DOHH2 (cell line): ENCODE data around the gene TUT1.

Experiments
- H3F3A ChIP-seq: fragments of 200-600 bp; sonication (generic), shearing (Covaris generic); 2 replicates; pipeline ENCODE4 v1.6.0; 2016; ENCODE audit warnings: antibody characterized with exemption, mild to moderate bottlenecking; ENCODE audit not compliant: control insufficient read depth, insufficient read depth
- H3K27ac ChIP-seq: fragments of 200-600 bp; sonication (generic); 2 replicates; pipeline ENCODE4 v1.5.1; 2014; ENCODE audit warnings: low read depth, mild to moderate bottlenecking, low read length, moderate library complexity
- H3K27me3 ChIP-seq: fragments of 200-600 bp; sonication (generic); 2 replicates; pipeline ENCODE4 v1.6.1; 2014; ENCODE audit warnings: mild to moderate bottlenecking, low read length, mixed read lengths; ENCODE audit not compliant: control insufficient read depth
- H3K36me3 ChIP-seq: fragments of 200-600 bp; sonication (generic); 2 replicates; pipeline ENCODE4 v1.6.1; 2014; ENCODE audit warnings: mild to moderate bottlenecking, low read length, moderate library complexity, mixed read lengths; ENCODE audit not compliant: control insufficient read depth
- H3K4me1 ChIP-seq: fragments of 200-600 bp; sonication (generic); 2 replicates; pipeline ENCODE4 v1.6.1; 2014; ENCODE audit warnings: mild to moderate bottlenecking, low read length, mixed read lengths; ENCODE audit not compliant: control insufficient read depth
- H3K4me2 ChIP-seq: fragments of 200-600 bp; sonication (generic); 2 replicates; pipeline ENCODE4 v1.6.0; 2014; ENCODE audit warnings: mild to moderate bottlenecking, low read length, moderate library complexity
- H3K4me3 ChIP-seq: fragments of 200-600 bp; sonication (generic); 2 replicates; pipeline ENCODE4 v1.5.1; 2014; ENCODE audit warnings: mild to moderate bottlenecking, low read length, mixed read lengths
- H3K79me2 ChIP-seq: fragments of 200-600 bp; sonication (generic); 2 replicates; pipeline ENCODE4 v1.6.1; 2014; ENCODE audit warnings: mild to moderate bottlenecking, low read length, mixed read lengths; ENCODE audit not compliant: control insufficient read depth
- H3K9me2 ChIP-seq: fragments of 200-600 bp; sonication (generic); replicated peaks from 2 replicates; pipeline ENCODE4 v1.6.1; 2014; ENCODE audit warnings: mild to moderate bottlenecking, low read length, mixed read lengths; ENCODE audit not compliant: control insufficient read depth
- H3K9me3 ChIP-seq: fragments of 200-600 bp; sonication (generic); 2 replicates; pipeline ENCODE4 v1.6.1; 2014; ENCODE audit warnings: antibody characterized with exemption, low read length, mixed read lengths; ENCODE audit not compliant: control insufficient read depth, insufficient read depth
- H4K20me1 ChIP-seq: fragments of 200-600 bp; sonication (generic); 2 replicates; pipeline ENCODE4 v1.6.0; 2014; ENCODE audit warnings: low read depth, mild to moderate bottlenecking, antibody characterized with exemption, low read length, moderate library complexity; ENCODE audit not compliant: control insufficient read depth, insufficient read depth
- EZH2phosphoT487 ChIP-seq: fragments of 200-600 bp; sonication (generic); IDR thresholded peaks from 2 replicates; pipeline ENCODE4 v1.6.1; 2017; ENCODE audit warnings: borderline replicate concordance, mild to moderate bottlenecking, antibody characterized with exemption, low read length, moderate library complexity, mixed read lengths
- TF ChIP-seq, protein P1 (sequence below): fragments of 200-600 bp; sonication (generic); IDR thresholded peaks from one replicate; pipeline ENCODE4 v1.5.1; 2014; ENCODE audit warnings: antibody characterized with exemption, mild to moderate bottlenecking, low read depth, low read length; ENCODE audit not compliant: poor library complexity, severe bottlenecking

TUT1 gene

DNA sequence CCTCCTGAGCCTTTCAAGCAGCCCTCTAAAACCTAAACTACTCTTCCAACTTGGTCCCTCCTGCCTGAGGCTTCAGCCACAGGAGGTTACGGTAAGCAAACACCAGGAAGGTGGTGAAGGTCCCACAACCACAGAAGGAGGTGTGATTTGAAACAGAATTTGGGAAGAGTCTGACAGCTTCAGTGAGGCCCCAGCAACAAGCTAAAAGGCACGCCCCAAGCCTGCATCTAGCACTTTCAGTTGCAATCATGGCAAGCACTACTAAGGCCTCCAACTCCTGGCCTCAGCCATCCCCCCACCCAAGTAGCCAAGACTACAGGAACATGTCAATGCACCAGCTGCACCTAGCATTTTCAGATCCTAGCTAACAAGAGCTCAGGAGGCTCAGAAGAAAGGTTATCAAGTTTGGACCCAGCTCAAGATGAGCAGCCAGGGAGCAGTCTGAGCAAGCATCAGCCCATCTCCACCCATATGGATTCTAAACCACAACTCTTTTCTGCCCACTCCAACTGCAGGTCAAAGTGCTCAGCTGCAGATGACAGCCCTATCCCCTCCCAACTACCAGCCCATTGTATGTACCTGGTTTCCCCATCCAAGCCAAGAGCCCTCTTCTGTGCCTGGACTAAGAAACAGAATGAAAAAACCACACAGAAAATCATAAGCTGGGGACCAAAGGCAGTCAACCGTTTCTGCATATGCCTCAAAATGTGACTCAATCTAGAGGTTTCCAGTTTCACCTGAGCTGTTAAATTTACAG is 34.3 kb downstream of the TUT1 start:
- Histone ChIP-seq H3K4me1 (peaks cover 78% of the 10 kb centered on the region), H3K9me3 (no peaks in the 10 kb centered on the region), H3K4me3 (peak overlapping the region; percentile 23), H3K4me2 (peak overlapping the region; percentile 45), H3K36me3 (peaks cover 73% of the 10 kb centered on the region), H4K20me1 (peaks cover 10% of the 10 kb centered on the region; the same call in 1 of the 2 replicates), H3K9me2 (no peaks in the 10 kb centered on the region), H3K27ac (peak overlapping the region; percentile 58), H3F3A (peaks cover 41% of the 10 kb centered on the region), H3K79me2 (no peaks in the 10 kb centered on the region), H3K27me3 (no peaks in the 10 kb centered on the region)
- TF ChIP-seq, protein P1, sequence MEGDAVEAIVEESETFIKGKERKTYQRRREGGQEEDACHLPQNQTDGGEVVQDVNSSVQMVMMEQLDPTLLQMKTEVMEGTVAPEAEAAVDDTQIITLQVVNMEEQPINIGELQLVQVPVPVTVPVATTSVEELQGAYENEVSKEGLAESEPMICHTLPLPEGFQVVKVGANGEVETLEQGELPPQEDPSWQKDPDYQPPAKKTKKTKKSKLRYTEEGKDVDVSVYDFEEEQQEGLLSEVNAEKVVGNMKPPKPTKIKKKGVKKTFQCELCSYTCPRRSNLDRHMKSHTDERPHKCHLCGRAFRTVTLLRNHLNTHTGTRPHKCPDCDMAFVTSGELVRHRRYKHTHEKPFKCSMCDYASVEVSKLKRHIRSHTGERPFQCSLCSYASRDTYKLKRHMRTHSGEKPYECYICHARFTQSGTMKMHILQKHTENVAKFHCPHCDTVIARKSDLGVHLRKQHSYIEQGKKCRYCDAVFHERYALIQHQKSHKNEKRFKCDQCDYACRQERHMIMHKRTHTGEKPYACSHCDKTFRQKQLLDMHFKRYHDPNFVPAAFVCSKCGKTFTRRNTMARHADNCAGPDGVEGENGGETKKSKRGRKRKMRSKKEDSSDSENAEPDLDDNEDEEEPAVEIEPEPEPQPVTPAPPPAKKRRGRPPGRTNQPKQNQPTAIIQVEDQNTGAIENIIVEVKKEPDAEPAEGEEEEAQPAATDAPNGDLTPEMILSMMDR, result no peak
- no peak for TF ChIP-seq EZH2phosphoT487

DNA sequence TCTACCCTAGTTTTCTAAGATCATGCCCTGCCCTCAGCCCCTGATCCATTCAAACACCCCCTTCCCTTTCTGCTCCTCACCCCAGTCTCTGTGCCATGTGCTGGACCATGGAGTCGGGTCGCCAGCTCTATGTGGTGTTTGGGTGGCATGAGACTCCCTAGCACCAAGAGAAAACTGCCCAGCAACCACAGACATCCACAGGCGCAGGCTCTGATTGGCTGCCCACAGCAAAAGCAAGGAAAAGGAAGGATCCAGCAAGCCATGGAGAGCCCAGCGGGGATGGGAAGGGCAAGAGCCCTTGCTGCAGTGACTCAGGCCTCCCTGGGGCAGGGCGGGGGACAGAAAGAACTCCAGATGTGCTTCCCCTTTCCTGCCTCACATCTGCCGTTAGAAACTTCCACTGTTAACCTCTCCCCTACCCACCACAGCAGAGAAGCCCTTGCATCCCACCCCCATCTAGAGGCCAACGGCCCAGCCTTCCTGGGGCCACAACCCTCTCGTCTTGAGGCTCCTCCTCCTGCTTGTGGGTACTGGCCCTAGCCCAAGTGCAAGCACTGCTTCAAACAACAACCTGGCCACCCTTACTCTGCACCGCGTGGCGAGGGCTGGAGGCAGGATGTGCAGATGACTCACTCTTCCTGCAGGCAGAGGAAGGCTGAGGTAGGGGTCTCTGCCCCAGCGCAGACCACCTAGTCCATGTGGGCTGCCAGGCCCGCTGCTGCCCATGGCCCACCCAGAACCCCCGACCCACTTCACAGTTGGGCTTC is 35.0 kb downstream of the TUT1 start:
- H3K36me3 ChIP-seq, result peaks cover 67% of the 10 kb centered on the region
- peak overlapping the region; percentile 45 for H3K4me2 ChIP-seq
- H3K9me2 ChIP-seq, result no peaks in the 10 kb centered on the region
- H3K4me1 ChIP-seq, result peaks cover 85% of the 10 kb centered on the region
- peaks cover 13% of the 10 kb centered on the region; the same call in 1 of the 2 replicates for H4K20me1 ChIP-seq
- peaks cover 41% of the 10 kb centered on the region for H3F3A ChIP-seq
- no peaks in the 10 kb centered on the region for H3K79me2 ChIP-seq
- no peaks in the 10 kb centered on the region for H3K27me3 ChIP-seq
- TF ChIP-seq, protein P1, result no peak
- no peak for TF ChIP-seq EZH2phosphoT487
- H3K4me3 ChIP-seq, result peak overlapping the region; percentile 23
- peak overlapping the region; percentile 58 for H3K27ac ChIP-seq
- no peaks in the 10 kb centered on the region for H3K9me3 ChIP-seq

DNA sequence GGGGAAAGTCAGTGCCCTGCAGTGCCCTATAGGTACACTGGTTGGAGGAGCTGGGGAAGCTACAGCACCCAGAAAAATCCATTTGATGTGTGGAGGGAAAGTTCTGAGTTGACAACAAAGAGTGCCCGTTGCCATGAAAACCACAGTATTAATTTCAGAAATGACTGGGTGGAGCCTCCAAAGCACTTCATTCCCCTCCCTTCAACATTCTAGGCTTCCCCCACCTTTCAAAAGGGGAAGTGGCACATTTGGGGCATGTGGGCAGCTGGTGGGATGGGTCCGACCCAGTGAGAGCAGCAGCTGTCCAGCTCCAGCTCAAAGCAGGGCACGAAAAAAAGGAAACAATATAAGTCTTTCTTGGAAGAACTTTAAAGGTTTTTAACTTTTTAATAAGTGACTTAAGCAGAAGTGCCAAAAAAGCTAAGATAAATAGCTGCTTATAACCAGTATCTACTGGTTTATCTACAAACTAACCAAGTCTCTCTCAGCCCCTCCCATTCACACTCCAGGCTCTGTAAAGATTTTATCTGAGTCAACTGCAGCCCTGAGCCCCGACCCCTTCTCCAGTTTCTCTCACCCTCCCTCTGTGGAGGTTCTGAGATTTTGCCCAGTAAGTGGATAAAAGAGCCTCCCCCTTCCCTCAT is 35.7 kb downstream of the TUT1 start:
- Histone ChIP-seq H3F3A (peaks cover 36% of the 10 kb centered on the region), H3K9me3 (no peaks in the 10 kb centered on the region), H3K4me3 (peak overlapping the region; percentile 23), H4K20me1 (peaks cover 10% of the 10 kb centered on the region; the same call in 1 of the 2 replicates), H3K36me3 (peaks cover 60% of the 10 kb centered on the region), H3K9me2 (no peaks in the 10 kb centered on the region), H3K27ac (peak overlapping the region; percentile 58), H3K4me1 (peaks cover 80% of the 10 kb centered on the region), H3K79me2 (no peaks in the 10 kb centered on the region), H3K27me3 (no peaks in the 10 kb centered on the region), H3K4me2 (peak overlapping the region; percentile 45)
- no peak for TF ChIP-seq EZH2phosphoT487
- TF ChIP-seq, protein P1, result no peak
